GM21528 (cell line): Measurements from ENCODE around the gene NNMT.

Experiments
- ATAC-seq: cut with Tn5 transposase; IDR thresholded peaks from one replicate; pipeline ENCODE4 v1.9.1; 2021; ENCODE audit warnings: mild to moderate bottlenecking, moderate library complexity; ENCODE audit not compliant: unreplicated experiment, low FRiP score

NNMT gene

DNA sequence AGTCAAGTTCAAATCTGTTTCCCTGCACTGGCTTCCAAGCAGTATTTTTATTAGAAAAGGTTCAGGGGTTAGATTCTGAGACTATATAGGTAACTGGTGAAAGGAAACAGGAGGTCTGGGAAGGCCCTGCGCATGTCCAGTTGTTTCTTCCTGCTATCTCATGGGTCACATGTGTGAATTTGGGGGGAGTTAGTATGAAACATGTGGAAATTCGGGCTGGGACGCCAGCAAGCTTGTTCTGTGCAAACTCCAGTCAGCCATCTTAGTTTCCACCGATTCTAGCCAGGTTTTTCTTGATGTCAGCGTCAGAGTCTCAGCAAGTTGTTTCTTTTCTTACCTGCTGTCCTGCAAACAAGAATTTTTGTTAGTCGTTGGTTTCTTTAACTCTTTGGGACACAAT lies 46.8 kb downstream of the NNMT start:
- no peak for ATAC-seq

DNA sequence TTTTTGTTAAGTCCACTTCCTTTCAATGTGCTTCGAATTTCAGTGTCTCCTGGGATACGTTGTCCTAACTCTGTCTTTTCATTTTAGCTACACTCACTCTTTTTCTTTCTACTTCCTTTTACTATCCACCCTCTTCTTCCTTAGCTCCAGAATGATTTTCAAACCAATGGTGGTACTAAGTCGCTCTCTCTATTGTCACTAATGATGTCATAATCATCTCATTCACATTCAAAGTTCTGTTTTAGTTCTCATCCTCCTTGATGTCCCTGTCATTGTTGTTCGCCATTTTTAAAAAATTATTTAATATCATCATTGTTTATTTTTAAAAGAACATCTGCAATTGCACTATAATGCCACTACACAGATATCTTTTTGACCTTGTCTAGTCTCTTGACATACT lies 47.3 kb downstream of the NNMT start:
- ATAC-seq: no peak

DNA sequence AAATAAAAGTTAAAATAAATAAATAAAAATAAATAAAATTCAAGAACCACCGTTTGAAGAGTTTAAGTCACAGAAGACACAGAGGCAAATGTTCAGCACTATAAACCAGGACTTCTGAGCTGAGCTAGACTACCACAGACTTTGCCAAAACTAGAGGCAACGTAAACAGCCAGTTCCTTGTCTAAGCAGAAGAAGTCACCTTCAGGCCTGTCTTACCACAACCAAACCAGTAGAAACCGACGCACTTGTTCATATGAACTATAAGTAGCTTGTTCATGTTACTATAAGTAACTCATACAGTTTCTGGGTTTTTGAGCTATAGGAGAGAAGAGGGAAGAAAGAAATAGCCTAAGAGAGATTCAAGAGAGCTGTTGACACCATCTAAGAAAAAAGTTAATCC lies 48.3 kb downstream of the NNMT start:
- ATAC-seq: no peak

DNA sequence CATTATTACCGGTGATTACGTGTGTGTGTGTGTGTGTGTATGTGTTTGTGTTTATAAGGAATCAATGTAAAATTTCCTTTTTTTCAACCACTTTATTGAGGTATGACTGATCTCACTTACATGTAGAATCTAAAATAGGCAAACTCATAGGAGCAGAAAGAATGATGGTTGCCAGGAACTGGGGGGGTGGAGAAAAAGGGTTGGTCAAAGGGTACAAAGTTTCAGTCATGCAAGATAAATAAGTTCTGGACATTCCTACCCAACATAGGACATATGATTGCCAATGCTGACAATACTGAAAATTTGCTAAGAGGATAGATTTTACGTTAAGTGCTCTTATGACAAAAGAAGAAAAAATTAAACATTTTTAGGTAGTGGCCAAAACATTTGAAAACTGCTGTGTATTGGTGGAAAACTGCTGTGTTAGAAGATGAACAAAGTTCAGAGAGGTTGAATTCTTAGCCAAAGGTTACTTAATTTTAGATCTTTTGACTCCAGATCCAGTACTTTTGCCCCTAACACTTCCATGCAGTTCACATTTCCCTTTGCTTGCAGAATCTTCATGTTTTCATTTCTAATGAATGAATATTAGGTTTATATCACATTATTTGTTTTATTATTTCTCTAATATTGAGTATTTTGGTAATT lies 49.5 kb downstream of the NNMT start:
- ATAC-seq: no peak

DNA sequence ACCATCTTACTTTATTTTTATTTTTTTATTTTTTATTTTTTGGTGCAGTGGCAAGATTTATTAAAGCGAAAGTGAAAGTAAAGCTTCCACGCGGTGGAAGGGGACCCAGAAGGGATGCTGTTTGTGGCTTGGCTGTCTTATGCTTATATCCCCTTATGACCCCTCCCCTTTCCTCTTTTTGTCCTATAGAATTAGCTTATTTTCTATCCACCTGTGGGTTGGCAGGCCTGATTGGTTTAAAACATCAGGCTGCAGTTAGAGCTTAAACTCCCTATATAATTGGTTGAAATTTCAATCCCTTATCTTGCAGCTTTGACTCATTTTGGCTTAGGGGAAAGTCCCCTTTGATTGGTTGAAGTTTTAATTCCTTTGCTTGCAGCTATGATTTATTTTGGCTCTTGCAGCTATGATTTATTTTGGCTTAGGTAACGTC lies 50.5 kb downstream of the NNMT start:
- ATAC-seq: no peak

DNA sequence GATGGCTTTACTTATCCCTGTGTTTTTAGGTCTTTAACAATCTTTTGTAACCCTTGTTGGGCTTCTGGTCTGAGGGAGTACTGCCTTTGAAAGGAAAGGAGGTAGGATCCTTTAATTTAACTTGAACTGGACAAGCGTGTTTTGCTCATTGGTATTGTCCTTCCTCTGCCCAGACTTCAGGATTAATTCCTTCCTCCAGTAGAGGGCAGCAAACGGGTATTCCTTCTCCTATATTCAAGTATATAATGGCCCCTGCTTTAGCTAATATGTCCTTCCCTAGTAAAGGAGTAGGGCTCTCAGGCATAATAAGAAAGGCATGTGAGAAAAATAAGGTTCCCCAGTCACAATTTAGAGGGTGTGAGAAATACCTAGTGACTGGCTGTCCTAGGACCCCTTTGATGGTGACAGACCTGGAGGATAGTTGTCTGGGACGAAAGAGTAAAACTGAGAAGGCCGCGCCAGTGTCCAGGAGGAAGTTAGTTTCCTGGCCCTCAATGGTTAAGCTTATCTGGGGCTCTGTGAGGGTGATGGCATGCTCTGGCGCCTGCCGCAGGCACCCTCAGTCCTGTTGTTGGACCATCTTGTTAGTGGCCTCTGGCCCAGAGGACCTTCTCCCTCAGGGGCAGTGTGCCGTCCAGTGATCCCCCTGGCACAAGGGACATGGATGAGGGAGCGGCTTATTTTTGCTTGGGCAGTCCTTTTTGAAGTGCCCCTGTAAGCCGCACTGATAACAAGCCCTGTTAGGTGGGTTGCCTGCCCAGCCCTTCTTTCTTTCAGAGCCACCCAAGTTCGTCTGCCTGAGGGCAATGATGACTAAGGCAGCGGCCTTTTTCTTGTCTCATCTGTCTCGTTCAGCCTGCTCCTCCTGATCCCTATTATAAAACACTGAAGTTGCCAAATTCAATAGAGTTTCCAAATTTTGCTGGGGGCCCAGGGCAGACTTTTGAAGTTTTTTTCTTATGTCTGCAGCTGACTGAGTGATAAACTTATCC lies 52.3 kb downstream of the NNMT start:
- ATAC-seq: no peak

DNA sequence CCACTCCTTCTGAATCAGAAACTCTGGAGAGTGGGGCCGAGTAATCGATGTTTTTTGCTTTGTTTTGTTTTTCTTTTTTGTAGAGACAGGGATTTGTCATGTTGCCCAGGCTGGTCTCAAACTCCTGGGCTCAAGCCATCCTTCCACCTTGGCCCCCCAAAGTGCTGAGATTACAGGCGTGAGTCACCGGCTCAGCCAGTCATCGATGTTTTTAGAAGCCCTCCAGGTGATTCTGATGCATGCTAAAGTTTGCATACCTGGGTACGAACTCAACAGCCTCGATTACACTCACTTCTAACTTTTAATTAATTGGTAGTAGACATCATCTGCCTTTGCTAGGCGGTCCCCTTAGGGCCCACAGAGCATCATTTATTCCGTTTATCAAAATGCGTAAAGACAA lies 53.8 kb downstream of the NNMT start:
- no peak for ATAC-seq

DNA sequence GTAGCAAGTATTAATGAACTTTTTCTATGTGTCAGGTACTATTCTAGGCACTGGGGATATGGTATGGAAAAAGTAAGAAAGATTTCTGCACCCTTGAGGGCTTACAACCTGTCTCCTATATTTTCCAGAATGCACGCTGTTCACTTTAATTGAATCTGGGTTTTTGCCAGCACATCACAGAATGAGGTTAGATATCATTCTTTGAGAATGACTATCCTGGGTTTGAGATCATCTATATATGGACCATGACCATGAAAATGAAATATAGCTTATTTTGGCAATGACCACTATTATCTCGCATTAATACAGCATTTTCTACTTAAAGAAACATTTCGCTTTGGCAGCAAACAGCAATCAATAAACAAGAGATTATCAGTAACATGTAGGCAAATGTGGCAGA lies 57.2 kb downstream of the NNMT start:
- ATAC-seq: no peak

DNA sequence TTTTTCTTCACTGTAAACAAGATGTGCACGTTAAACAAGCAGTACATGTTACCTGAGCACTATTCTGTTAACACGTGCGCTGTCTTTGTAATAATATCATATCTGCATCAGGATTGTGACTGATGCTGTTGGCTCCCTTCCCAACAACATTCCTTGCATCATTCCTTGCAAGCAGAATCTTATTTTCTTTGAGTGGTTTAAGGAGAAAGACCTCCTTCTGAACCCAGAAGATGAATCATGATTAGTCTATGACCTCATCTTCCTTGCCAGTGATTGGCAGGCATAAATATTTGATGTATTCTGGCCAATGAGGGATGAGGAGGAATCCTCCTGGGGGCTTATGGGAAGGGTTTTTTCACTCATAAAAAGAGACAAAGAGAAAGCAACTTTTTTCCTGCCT lies 57.9 kb downstream of the NNMT start:
- ATAC-seq: no peak

DNA sequence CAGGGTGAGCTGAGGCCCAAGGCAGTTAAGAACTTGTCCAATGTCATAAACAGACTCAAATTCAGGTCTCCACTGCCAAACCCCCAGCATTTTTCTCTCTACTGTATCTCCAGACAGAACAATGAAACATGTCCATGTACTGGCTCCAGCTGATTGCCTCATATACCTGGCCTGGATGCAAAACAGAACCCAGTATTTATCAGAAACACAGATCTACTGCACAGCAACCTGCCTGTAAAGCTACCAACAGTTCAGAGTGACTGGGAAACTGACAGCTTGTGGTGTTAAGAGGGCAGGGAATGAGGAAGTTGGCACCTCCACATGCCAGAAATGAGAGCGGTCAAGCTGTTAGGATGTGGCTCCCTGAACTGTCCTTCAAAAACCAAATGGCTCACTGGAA lies 62.5 kb downstream of the NNMT start:
- no peak for ATAC-seq

DNA sequence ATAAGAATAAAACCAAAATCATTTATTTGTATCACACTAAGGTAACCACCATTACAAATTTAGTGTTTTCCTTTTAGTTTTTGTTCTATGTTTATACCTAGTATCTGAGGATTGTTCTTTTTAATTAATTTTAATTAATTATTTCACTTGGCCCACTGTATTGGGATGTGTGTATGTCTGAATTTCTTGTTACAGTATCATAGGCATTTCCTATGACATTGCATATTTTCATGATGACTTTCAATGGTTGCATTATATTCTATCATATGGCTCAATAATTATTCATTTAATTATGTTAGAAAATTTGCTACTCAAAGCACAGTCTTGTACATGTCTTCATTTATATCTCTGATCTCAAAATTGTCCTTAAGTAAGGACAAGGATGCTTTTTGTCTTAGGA lies 63.1 kb downstream of the NNMT start:
- ATAC-seq: no peak

DNA sequence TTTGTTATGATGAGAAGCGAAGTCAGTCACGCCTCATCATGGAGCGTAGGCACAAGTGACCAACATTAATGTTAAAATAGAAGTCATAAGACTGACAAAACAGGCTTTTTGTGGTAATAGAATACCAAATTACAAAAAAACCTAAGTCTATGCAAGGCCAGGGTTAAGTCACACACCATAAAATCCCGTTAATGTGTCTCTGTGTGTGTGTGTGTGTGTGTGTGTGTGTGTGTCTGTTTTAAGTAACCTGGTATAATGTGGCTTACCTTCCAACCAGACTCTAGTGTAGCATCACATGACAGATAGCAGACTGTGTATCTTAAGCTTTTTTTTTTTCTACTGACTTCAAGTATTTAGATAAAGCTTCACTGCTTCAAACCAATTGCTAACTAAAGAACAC lies 66.1 kb downstream of the NNMT start:
- ATAC-seq: no peak

DNA sequence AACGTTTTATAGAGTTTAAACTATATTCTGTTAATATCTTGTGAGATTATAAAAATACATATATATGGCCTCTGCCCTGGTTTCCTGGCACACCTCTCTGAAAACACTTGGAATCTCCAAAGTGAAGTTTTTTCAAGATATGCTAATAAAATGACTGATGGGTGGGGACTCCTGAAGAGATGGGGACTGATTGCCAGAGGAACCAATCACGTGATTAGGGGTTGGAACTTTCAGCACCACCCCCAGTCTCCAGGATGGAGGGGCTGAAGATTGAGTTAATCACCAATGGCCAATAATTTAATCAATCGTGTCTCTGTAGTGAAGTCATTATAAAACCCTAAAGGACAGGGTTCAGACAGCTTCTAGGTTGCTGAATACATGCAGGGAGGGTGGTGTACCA lies 66.8 kb downstream of the NNMT start:
- no peak for ATAC-seq
